GM21367 (cell line): ENCODE measurements around the gene UCHL3.
"Not testable (repeated sequence)": the region's sequence is repeated elsewhere in the genome, so short reads cannot be mapped to it uniquely, and the experiment has no call there.

Experiments
- ATAC-seq: cut with Tn5 transposase; IDR thresholded peaks from one replicate; pipeline ENCODE4 v1.9.1; 2021; ENCODE audit not compliant: unreplicated experiment

The UCHL3 gene

GRCh38 chr13:75549262-75550158 is at the start of gene UCHL3:
TSS of gene UCHL3 (plus strand) at chr13:75549791. CDS start at chr13:75549821, 30 bp downstream.
- ATAC-seq: peak; percentile 98

GRCh38 chr13:75505327-75505726 is 44.3 kb upstream of the UCHL3 start:
- no peak for ATAC-seq

GRCh38 chr13:75506018-75506417 is 43.6 kb upstream of the UCHL3 start:
- no peak for ATAC-seq

- ATAC-seq: no peak
Observed at GRCh38 chr13:75507027-75508001, 42.3 kb upstream of the UCHL3 start.

GRCh38 chr13:75508002-75508548 is 41.5 kb upstream of the UCHL3 start:
- no peak for ATAC-seq

DNA sequence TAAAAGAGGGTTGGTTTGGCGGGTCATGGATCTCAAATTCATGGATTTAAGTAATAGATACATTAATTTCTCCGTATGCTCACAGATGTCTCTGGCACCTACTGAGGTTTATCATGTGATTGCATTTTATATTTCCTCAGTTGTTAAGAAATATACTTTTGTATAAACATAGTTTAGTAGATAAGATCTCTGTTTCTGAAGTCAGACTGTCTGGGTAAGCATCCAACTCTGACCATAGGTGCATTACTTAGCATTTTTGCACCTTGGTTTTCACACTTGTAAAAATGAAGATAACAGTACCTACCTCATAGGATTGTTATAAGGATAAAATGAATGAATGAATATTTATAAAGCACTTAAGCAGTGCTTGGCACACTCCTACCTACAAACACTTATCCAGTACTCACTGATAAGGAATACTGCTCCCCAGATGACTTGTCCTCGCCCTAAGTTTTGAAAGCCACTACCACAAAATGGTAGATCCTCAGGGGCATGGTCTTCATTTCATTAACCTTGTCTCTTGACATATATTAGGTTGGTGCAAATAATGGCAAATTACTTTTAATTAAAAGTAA is 38.5 kb upstream of the UCHL3 start:
- ATAC-seq: no peak

- peak; percentile 91 for ATAC-seq
Observed at GRCh38 chr13:75512253-75512652, 37.3 kb upstream of the UCHL3 start.

- ATAC-seq: no peak
Observed at GRCh38 chr13:75513271-75513670, 36.3 kb upstream of the UCHL3 start.

GRCh38 chr13:75514080-75514995 is 35.3 kb upstream of the UCHL3 start:
- ATAC-seq: no peak

DNA sequence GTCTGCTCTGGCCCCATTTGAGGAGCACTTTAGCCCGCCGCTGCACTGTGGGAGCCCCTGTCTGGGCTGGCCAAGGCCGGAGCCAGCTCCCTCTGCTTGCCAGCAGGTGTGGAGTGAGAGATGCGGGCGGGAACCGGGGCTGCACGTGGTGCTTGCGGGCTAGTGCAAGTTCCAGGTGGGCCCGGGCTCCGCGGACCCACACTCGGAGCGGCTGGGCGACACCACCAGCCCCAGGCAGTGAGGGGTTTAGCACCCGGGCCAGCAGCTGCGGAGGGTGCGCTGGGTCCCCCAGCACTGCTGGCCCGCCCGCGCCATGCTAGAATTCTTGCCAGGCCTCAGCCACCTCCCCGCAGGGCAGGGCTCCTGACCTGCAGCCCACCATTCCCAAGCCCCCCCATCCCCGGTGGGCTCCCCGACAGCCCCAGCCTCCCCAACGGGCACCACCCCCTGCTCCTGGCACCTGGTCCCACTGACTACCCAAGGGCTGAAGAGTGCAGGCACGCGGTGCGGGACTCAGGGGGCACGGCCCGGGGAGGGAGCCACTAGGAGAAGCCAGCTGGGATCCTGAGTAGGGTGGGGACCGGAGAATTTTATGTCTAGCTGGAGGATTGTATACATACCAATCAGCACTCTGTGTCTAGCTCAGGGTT is 31.0 kb upstream of the UCHL3 start:
- no peak for ATAC-seq

DNA sequence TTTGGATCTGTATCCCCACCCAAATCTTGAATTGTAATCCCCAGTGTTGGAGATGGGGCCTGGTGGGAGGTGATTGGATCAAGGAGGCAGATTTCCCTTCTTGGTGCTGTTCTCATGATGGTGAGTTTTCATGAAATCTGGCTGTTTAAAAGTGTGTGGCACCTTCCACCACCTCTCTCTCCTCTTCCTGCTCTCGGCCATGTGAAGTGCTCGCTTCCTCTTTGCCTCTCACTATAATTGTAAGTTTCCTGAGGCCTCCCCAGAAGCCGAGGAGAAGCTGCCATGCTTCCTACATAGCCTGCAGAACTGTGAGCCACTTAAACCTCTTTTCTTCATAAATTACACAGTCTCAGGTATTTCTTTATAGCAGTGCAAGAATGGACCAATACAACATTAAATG is 27.6 kb upstream of the UCHL3 start:
- ATAC-seq: no peak

GRCh38 chr13:75530549-75530961 is 19.0 kb upstream of the UCHL3 start:
- no peak for ATAC-seq

DNA sequence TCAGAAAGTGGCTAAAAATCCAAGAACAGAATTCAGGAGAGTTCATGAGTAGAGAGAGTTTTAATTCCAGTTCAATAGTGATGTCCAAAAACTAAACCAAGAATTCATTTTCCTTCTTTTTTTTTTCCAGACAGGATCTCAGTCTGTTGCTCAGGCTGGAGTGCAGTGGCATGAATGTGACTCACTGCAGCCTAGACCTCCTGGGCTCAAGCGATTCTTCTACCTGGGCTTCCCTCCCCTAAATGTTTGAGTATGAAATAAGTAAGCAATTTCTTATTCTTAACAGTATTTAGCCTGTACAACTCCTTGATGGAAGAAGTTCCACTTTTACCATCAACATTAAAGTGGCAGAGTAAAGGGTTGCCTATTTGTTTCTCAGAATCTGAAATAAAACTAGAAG is 15.7 kb upstream of the UCHL3 start:
- no peak for ATAC-seq

DNA sequence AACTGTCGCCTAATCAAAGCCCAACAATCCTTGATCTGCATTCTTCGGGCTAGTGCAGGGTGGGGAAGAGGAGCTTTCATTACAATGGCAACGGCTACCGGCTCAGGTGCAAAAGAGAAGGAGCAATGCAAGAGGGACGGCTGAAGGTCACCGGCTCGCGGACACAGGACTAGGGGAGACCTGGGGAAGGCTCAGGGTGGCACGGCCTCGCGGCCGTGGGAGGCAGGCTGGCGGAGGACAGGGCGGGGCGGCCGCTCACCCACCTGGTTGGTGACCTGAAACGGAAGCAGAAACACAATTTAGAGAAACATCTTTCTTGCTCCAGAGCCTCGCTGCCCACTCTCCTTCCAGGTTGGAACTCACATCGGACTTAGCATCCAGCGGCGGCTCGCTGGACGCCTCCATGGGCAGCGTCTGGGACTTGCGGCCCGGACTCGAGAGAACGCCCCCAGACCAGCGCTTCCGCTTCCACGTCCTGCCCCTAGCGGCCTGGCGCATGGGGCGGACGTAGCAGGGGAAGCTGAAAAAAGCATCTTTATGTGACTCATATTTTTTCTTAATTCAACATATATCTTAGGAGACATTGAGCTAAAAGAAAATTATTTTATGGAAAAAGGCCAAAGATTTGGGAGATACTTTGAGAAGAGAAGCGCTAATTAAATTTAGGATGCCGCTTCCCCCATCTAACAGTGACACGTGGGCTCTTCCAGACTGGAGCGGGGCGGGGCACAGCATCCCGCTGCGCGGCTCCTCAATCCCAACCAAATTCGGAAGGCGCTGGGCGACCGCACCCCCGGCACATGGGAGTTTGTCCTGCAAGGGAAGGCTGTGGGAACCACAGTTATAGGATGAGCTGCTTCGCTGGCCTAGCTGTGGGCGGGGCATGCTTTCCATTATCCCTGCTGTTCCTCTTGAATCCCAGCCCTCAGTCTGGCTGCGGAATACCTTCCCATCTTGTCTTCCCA is 11.9 kb upstream of the UCHL3 start, which contains the start of gene COMMD6:
COMMD6 (minus strand) TSS at position 441 of the 965 bp plus-strand sequence; CDS start at position 405, 36 bp downstream.
- ATAC-seq: peak; percentile 97

DNA sequence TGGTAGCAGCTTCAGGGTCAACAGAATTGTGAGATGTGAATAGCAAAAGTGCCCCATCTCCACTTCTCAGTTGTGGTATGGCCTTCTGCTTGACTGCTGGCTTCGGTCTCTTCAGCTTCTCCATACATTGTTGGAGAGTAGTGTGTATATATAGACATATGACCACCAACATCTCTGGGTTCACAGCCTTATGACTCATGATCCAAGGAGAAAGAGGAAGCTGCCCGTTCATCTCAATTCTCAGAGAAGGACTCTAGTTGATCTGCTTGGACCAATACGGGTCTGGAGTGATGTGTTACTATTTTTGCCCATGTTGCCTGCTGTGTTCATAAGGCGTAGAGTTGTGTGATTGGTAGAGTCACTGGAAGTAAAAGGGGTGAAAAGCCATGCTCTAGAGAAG is 8.3 kb upstream of the UCHL3 start:
- ATAC-seq: no peak

- ATAC-seq: no peak
Observed at GRCh38 chr13:75541961-75542360, 7.6 kb upstream of the UCHL3 start.

- ATAC-seq: no peak
Observed at GRCh38 chr13:75544681-75545330, 4.8 kb upstream of the UCHL3 start.

DNA sequence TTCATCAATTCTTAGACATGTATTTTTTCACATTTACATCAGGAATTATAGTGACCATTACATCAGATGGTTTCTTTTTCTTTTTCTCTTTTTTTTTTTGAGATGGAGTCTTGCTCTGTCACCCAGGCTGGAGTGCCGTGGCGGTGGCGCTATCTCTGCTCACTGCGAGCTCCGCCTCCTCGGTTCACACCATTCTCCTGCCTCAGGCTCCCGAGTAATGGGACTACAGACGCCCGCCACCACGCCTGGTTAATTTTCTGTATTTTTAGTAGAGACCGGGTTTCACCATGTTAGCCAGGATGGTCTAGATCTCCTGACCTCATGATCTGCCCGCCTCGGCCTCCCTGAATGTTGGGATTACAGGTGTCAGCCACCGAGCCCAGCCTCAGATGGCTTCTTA is 4.2 kb upstream of the UCHL3 start:
- not testable (repeated sequence) for ATAC-seq
